GOT3 (cell line): ENCODE data around the gene ST8SIA2.

ENCODE experiments used
- DNase-seq: peaks from one replicate; lab custom pipeline; 2025; ENCODE audit warnings: mixed read lengths; lab: John Stamatoyannopoulos, UW

ST8SIA2 gene

GRCh38 chr15:92395098-92395635, 1.5 kb downstream of the ST8SIA2 start:
- no peak for DNase-seq

GRCh38 chr15:92399271-92399950, 5.7 kb downstream of the ST8SIA2 start:
- no peak for DNase-seq

GRCh38 chr15:92400573-92400972, 6.9 kb downstream of the ST8SIA2 start:
- DNase-seq, result no peak

GRCh38 chr15:92400980-92401787, 7.5 kb downstream of the ST8SIA2 start:
- no peak for DNase-seq

GRCh38 chr15:92402751-92403150, 9.1 kb downstream of the ST8SIA2 start:
- no peak for DNase-seq

- DNase-seq, result no peak
Measured at GRCh38 chr15:92405942-92406341, 12.3 kb downstream of the ST8SIA2 start.

GRCh38 chr15:92407321-92407720, 13.6 kb downstream of the ST8SIA2 start:
- DNase-seq, result no peak

GRCh38 chr15:92407916-92408315, 14.2 kb downstream of the ST8SIA2 start:
- DNase-seq, result no peak

GRCh38 chr15:92409006-92409405, 15.3 kb downstream of the ST8SIA2 start:
- no peak for DNase-seq

- no peak for DNase-seq
Measured at GRCh38 chr15:92409521-92409920, 15.8 kb downstream of the ST8SIA2 start.

GRCh38 chr15:92410537-92410936, 16.9 kb downstream of the ST8SIA2 start:
- no peak for DNase-seq

GRCh38 chr15:92411256-92411655, 17.6 kb downstream of the ST8SIA2 start:
- DNase-seq, result no peak

- no peak for DNase-seq
Measured at GRCh38 chr15:92413510-92413909, 19.8 kb downstream of the ST8SIA2 start.

GRCh38 chr15:92415639-92416297, 22.1 kb downstream of the ST8SIA2 start:
- DNase-seq, result no peak

- no peak for DNase-seq
Measured at GRCh38 chr15:92416557-92416956, 22.9 kb downstream of the ST8SIA2 start.

- no peak for DNase-seq
Measured at GRCh38 chr15:92417716-92418115, 24.0 kb downstream of the ST8SIA2 start.

GRCh38 chr15:92418864-92419263, 25.2 kb downstream of the ST8SIA2 start:
- DNase-seq, result no peak

- no peak for DNase-seq
Measured at GRCh38 chr15:92421976-92422375, 28.3 kb downstream of the ST8SIA2 start.

GRCh38 chr15:92425578-92426225, 32.0 kb downstream of the ST8SIA2 start:
- no peak for DNase-seq

GRCh38 chr15:92429378-92430068, 35.8 kb downstream of the ST8SIA2 start:
- no peak for DNase-seq

- DNase-seq, result no peak
Measured at GRCh38 chr15:92430069-92430440, 36.4 kb downstream of the ST8SIA2 start.

GRCh38 chr15:92435145-92435544, 41.5 kb downstream of the ST8SIA2 start:
- no peak for DNase-seq
